ENCODE measurements around the gene DHX34. TPM values are rescaled to one million over a fixed set of nuclear protein-coding genes. Genes with fewer than 3 reads are reported as not detected.
A peak's percentile ranks its signal among the peaks of the same experiment; 100 is the strongest.
"Not testable (repeated sequence)": the region's sequence is repeated elsewhere in the genome, so short reads cannot be mapped to it uniquely, and the experiment has no call there.

DHX34 gene
- total RNA-seq, result 10 to 100 TPM in 5 of 6 donors, 1 to 10 TPM in 1; 8.4 to 80.7 (median 19.4) TPM

- H3K36me3 ChIP-seq, result peaks cover 10 to 15% (median 12%) of the 10 kb centered on the region in 4 donors
- H3K4me1 ChIP-seq, result peaks cover 9 to 24% (median 17%) of the 10 kb centered on the region in 4 donors
- H3K27ac ChIP-seq, result peak within 1 kb of the TSS; percentile 73 to 91 (median 85)
- H3K9me3 ChIP-seq, result no peaks in the 10 kb centered on the region
- peak within 1 kb of the TSS; percentile 82 to 99 (median 93) for H3K4me3 ChIP-seq
- TF ChIP-seq CTCF (IDR thresholded peaks at IDR 0.05) (peak; percentile 99 to 100 (median 100)), POLR2AphosphoS5 (IDR thresholded peaks at IDR 0.05) (peak; percentile 69 to 73), EP300 (IDR thresholded peaks at IDR 0.05) (no peak), POLR2A (IDR thresholded peaks at IDR 0.05) (peak in 3 of 4 donors; percentile 50 to 94 (median 51))
- H3K27me3 ChIP-seq, result no peaks in the 10 kb centered on the region
- DNase-seq (peak; percentile 98), ATAC-seq (ENCODE audit: low FRiP score in 2 of 2) (peak; percentile 100)
- WGBS, 2 donors, result 3 to 6% methylated on average over 43 to 59 of the region's 63 CpGs
Measured at GRCh38 chr19:47348819-47349795, at the start of gene DHX34. Gene DHX34 (plus strand): TSS chr19:47349315. CDS start chr19:47353031, 3,716 bp downstream.

GRCh38 chr19:47300867-47301266, 48.2 kb upstream of the DHX34 start:
- 89 to 90% methylated on average over 14 of the region's 14 CpGs for WGBS, 2 donors

GRCh38 chr19:47302249-47302648, 46.9 kb upstream of the DHX34 start:
- no peaks in the 10 kb centered on the region for H3K36me3 ChIP-seq
- peaks cover 3 to 8% (median 7%) of the 10 kb centered on the region in 4 donors for H3K4me1 ChIP-seq
- no peak for TF ChIP-seq POLR2A (IDR thresholded peaks at IDR 0.05)
- no peak for TF ChIP-seq EP300 (IDR thresholded peaks at IDR 0.05)
- TF ChIP-seq POLR2AphosphoS5 (IDR thresholded peaks at IDR 0.05), result no peak
- no peak for TF ChIP-seq CTCF (IDR thresholded peaks at IDR 0.05)

More at GRCh38 chr19:47300867-47301266, 48.2 kb upstream of the DHX34 start:
- not testable (repeated sequence) for H3K9me3 ChIP-seq; H3K27me3 ChIP-seq; H3K4me3 ChIP-seq; H3K36me3 ChIP-seq; ATAC-seq (ENCODE audit: low FRiP score in 2 of 2); H3K27ac ChIP-seq; DNase-seq
- H3K4me1 ChIP-seq, result peaks cover 3 to 13% (median 8%) of the 10 kb centered on the region in 4 donors

GRCh38 chr19:47303966-47304365, 45.1 kb upstream of the DHX34 start:
- Histone ChIP-seq H3K4me3 (no peak overlapping the region), H3K4me1 (peaks cover 3 to 11% (median 9%) of the 10 kb centered on the region in 4 donors), H3K27ac (no peak overlapping the region), H3K36me3 (no peaks in the 10 kb centered on the region), H3K27me3 (no peaks in the 10 kb centered on the region), H3K9me3 (no peaks in the 10 kb centered on the region)
- ATAC-seq (ENCODE audit: low FRiP score in 2 of 2) (no peak), DNase-seq (no peak)
- TF ChIP-seq CTCF (IDR thresholded peaks at IDR 0.05) (no peak), POLR2AphosphoS5 (IDR thresholded peaks at IDR 0.05) (no peak), EP300 (IDR thresholded peaks at IDR 0.05) (no peak), POLR2A (IDR thresholded peaks at IDR 0.05) (no peak)
- 57 to 66% methylated on average over 6 of the region's 6 CpGs for WGBS, 2 donors

More at GRCh38 chr19:47302249-47302648, 46.9 kb upstream of the DHX34 start:
- no peak for DNase-seq
- Histone ChIP-seq H3K4me3 (no peak overlapping the region), H3K27ac (no peak overlapping the region), H3K27me3 (no peaks in the 10 kb centered on the region), H3K9me3 (no peaks in the 10 kb centered on the region)
- ATAC-seq (ENCODE audit: low FRiP score in 2 of 2), result no peak
- WGBS, 2 donors, result 79 to 83% methylated on average over 10 of the region's 10 CpGs

- ATAC-seq (ENCODE audit: low FRiP score in 2 of 2), result peak; percentile 69 to 87
- 6 to 13% methylated on average over 14 of the region's 14 CpGs for WGBS, 2 donors
- TF ChIP-seq POLR2A (IDR thresholded peaks at IDR 0.05) (no peak), CTCF (IDR thresholded peaks at IDR 0.05) (peak; percentile 83 to 94 (median 84)), POLR2AphosphoS5 (IDR thresholded peaks at IDR 0.05) (peak in 1 of 2 donors; percentile 45), EP300 (IDR thresholded peaks at IDR 0.05) (peak in 1 of 4 donors; percentile 51)
- Histone ChIP-seq H3K27ac (no peak overlapping the region), H3K4me3 (no peak overlapping the region), H3K36me3 (no peaks in the 10 kb centered on the region), H3K27me3 (no peaks in the 10 kb centered on the region), H3K9me3 (no peaks in the 10 kb centered on the region), H3K4me1 (peaks cover 3 to 12% (median 10%) of the 10 kb centered on the region in 4 donors)
- peak in 1 of 2 donors; percentile 74 for DNase-seq
Measured at GRCh38 chr19:47305309-47305751, 43.8 kb upstream of the DHX34 start.

All from upper lobe of left lung (tissue), 6 donors.